ENCODE data around the gene SLCO3A1. TPM values are rescaled to one million over a fixed set of nuclear protein-coding genes. Genes with fewer than 3 reads are reported as not detected.

The SLCO3A1 gene
- polyA plus RNA-seq, 4 donors: 9.2 to 15.9 (median 12.1) TPM

DNA sequence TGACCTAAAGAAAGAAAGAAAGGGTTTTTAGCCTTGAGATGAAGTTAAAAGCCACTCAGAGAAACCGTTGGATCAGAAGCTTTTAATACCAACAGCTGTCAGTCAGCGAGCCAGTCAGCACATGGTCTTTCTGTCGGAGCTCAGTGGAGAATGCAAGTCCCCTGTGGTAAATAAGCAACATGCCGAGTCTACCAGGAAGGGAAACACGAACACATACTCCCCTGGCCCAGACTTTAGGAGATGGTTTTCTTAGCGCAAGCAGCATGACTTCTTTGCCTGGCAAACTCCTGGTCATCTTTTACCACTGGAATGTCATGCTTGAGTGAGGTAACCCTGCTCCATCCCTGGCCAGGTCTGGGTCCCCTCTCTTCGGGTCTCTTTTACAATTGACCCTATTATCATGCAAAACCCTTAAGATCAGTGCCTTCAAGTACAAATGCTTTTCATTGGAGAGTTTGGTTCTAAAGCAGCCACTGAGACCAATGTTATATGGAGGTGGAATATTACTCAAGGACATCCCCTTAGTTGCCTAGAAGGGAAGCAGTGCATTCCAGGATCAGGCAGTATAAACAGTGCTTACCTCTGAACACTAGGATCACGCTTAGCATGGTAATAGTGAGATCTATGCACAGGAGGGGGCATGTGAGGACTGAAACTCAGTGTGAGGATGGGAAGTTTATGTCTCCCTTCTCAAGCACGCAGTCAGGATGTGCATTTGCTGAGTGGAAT is 28.2 kb downstream of the SLCO3A1 start:
- no peak for DNase-seq (ENCODE audit: low read depth in 4 of 4, low spot score in 3 of 4)

DNA sequence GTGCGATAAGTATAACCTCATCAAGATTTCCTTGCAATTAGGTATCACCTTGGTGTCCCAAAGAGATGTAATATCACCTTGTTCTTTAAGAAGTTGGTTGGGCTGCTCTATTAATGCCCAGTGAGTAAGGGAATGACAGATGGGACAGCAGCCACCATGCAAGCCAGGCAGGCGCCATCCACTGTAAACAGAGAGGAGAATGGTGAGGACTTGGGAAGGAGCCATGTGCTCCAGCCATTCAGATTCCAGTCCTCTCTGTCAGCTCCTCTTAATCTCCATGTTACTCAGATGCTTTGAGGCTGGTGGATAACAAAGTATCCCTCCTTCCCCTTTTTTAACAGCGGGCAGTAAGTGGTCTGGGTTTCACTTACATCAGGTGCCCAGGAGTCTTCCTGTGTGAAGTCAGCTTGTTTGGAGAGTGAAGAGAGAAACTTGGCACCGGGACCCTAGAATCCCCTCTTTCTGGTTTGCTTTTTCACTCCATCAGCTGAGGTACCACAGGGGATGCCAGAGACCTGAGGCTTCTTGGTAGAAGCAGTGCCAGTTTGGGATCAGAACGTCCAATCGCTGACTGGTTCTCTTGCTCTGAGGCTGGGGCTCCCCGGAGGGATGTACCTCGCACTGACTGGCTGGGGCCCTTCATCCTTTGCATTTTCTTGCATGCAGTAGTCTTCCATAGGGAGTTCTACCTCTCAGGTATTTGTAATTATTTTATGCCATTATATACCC is 29.5 kb downstream of the SLCO3A1 start:
- DNase-seq (ENCODE audit: low read depth in 4 of 4, low spot score in 3 of 4): no peak

DNA sequence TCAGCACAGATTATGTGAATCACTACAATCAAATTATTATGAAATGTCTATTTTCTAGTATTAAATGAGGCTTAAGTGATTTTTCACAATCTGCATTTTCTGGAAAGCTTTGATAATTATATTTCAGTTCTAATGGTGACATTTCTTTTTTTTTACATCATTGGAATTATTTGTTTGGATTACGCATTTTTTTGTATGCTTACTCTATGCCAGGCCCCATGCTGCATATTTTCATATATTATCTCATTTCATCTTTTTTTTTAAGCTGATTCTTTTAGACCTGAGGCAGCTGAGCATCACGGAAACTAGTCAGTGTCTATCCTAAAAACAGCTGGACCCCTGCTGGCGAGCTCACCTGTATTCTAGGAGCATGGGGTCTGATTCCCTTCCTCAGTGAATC is 31.1 kb downstream of the SLCO3A1 start:
- no peak for DNase-seq (ENCODE audit: low read depth in 4 of 4, low spot score in 3 of 4)

DNA sequence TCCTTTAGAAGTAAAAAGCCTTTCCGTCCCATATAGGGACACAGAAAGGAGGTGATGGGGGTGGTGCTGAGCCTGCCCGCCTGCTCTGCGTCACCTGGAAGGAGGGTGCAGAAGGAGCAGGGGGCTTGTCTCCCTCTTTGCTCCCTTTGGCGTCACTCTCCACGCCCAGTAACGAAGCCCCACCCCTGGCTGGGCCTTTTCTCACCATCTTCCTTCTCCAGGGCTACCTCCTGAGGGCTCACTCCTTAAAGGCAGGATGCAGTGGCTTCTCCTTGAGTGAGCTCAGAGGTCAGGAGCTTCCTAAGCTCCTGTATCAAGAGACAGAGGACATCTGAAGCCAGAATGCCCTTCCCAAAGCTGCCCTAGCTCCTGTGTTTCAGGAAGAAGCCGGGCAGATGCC is 31.5 kb downstream of the SLCO3A1 start:
- DNase-seq (ENCODE audit: low read depth in 4 of 4, low spot score in 3 of 4): no peak

DNA sequence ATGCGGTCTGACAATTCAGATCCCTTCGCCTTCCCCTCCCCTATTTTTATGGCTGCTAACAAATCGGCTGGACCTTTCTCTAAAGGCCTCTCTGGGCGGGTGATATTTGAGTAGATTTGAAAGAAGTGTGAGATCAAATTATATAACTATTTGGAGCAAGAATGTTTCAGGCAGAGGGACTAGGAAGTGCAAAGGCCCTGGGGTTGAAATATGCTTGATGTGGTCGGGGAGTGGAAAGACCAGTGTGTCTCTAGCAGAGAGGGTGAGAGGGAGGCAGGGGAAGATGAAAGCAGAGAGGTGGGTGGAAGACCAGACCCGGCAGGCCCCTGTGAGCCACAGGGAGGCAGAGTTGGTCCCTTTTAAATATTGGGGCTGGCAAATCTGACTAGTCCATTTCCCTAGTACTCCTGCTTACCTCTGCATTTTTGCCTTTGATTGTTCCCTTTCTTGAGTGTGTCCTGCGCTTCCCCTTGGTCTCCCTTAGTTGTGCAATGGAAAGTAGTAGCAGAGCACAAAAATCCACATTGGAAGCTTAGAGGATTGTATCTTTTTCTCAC is 32.3 kb downstream of the SLCO3A1 start:
- no peak for DNase-seq (ENCODE audit: low read depth in 4 of 4, low spot score in 3 of 4)

DNA sequence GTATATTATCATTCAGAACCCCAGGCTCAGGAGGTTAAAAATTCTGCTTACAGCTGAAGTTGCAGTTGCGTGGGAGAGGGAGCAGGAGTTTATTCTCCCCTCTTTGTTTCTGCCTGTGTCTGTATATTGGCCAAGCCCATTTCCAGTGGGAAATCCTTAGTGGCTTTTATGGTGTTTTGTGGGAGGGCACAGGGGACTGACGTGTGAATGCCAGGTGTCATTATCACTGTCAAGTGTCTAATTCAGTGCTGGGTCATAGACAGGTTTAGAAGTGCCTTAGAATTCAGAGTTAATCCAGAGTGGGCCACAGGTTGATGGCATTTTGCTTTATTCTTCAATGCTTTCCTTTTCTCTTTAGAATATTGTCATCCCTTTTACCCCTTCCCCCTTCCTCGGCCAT is 33.4 kb downstream of the SLCO3A1 start:
- no peak for DNase-seq (ENCODE audit: low read depth in 4 of 4, low spot score in 3 of 4)

DNA sequence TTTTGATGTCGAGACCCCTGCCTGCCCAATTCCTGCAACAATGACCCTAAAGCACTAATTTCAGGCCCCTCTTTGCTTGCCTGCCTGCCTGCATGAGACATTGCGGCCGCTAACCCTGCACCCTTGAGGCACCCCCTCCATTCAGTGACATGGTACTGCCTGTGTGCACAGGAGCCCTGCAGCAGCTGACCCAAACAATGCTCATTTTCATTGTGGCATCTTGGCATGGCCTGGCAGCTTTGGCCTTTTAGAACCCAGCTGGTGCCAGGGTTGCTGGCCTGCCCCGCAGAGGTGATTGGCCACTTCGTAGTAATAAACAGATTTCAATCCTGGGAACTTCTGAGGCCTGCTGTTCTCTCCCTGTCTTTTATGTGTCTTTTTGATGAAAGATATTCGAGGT is 33.8 kb downstream of the SLCO3A1 start:
- no peak for DNase-seq (ENCODE audit: low read depth in 4 of 4, low spot score in 3 of 4)

DNA sequence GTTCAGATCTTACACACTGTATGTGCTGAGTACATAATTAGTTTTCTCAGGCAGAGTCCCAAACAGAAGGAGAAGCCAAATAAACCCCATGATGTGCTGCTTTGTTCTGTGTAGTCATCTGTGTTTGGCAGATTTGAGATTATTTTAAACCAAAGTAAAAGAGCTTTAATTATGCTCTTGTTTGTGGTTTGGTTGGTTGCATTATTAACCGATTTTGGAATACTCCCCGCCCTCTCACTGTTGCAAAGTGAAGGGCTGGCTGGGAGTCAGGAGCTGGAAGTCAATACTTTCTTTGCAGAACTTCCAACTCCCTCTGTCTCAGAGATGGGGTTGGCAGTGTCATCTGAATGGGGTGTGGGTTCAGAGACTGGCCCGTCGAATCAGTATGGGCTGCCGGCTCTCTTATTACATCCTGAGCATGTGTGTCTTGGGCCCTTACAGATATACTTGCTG is 34.4 kb downstream of the SLCO3A1 start:
- no peak for DNase-seq (ENCODE audit: low read depth in 4 of 4, low spot score in 3 of 4)

DNA sequence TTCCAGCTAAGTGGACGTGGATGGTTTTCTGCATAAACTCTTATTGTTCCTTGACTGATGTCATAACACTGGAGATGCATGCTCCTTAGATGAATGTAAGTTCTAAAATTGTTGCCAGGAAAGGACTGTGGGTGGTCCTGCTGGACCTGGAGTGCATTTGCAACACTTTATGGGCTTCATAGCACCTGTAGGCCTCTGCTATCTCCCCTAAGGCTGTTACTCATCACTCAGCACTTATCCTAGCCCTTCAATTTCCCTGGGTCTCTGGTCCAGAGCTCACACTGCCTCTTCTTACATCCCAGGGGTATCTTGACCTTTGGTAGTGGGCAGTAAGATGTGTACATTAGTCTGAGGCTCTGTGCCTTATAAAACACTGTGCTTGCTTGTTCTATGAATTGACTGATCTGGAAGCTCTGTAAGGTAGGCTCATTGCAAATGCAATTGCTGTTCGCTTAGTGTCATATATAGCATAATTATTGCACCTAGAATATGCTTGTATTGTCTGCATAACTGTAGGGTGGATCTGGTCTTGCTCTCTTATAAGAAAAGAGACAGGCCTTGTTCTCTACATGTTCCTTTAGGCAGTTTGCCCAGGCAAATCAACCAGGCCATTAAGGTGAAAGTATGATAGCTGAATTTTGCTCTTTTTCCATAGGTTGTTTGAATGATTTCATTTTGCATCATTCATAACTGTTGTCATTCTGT is 35.8 kb downstream of the SLCO3A1 start:
- no peak for DNase-seq (ENCODE audit: low read depth in 4 of 4, low spot score in 3 of 4)

DNA sequence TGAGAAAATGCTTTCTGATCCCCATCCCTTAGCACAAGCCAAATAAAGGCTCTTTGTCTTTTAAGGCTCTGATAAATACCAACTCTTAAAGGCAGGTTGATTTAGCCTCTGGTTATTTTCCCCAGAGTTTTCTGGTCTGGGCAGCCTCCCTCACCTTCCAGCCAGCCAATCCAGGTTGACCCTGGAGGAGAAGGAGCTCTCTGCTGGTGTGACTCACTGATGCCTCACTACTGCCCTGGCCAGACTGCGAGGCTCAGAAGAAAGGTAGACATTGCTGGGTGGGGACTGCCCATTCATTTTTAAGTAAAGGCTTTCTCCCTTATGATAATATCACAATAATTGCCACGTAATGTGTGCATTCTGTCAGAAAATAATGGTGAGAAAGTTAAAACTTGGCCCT is 37.1 kb downstream of the SLCO3A1 start:
- no peak for DNase-seq (ENCODE audit: low read depth in 4 of 4, low spot score in 3 of 4)

DNA sequence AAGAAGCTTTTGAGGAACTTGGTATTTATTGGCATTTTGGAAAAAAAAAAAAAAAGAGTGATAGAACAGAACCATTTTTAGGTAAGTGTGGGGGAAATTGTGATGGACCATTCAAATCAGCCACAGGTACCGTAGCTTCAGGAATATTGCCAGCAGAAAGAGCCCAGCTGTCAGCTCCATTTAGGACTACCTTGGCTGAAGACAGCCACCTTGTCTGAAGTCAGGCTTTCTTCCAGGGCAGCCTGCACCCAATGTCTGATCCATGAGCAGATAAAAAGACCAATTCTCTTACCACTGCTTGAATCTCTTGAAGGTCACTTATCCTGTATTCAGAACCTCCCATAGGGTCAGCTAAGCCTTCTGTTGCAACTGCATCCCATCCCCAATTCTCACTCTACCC is 37.6 kb downstream of the SLCO3A1 start:
- DNase-seq (ENCODE audit: low read depth in 4 of 4, low spot score in 3 of 4): no peak

DNA sequence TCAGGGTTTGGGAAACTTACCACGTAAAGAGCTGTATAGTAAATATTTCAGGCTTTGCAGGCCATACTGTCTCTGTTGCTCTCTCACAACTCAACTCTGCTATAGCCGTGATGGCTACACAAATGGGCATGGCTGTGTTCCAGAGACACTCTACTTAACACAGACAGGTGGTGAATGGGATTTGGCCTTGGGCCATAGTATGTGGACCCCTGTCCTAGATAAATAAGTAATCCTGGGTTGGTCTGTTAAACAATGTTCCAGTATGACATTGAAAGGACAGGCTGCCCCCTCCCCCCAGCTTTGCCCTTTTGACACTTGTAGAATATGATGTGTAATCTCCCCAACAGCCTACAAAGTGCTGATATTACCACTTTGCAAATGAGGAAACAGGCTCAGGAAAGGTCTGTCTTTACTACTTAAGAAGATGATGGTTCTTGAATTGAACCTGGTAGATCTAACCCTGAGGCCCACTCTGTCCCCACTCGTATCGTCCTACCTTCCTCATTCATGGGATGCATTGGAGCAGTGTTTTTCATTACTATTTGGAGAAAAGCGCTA is 38.4 kb downstream of the SLCO3A1 start:
- DNase-seq (ENCODE audit: low read depth in 4 of 4, low spot score in 3 of 4): no peak

DNA sequence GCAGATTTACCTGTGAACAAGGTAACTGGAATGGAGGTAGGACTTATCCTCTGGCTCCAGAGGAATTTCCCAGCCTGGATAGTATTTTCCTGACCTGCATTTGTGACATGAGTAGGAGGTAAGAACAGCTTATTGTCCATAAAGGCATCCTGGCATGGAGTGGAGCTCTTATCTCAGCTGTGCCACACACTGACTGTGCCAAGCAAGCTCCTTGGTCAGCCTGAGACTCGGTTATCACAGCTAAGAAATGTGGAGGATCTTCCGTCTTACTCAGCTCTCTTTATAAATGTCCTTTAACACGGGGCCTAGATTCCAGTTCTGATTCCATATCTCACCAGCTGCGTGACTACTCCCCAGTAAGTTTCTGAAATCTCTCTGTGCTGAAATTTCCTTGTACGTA is 38.9 kb downstream of the SLCO3A1 start:
- DNase-seq (ENCODE audit: low read depth in 4 of 4, low spot score in 3 of 4): no peak

DNA sequence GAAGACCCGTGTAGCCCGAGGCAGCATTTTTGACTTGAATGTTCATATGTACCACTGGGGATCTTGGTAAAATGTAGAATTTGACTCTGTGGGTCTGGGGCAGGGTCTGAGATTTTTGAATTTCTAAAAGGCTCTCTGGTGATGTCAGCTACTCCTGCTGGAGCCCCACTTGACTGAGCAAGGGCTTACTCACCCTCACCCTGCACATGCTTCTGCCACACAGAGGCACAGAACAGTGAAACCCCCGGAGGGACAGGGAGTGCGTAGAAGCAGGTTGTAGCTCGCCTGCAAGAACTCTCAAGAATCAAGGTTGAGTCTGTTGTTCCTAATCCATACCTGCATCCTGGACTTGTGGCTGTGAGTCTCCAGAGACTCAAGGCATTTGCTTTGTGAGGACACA is 41.1 kb downstream of the SLCO3A1 start:
- no peak for DNase-seq (ENCODE audit: low read depth in 4 of 4, low spot score in 3 of 4)

DNA sequence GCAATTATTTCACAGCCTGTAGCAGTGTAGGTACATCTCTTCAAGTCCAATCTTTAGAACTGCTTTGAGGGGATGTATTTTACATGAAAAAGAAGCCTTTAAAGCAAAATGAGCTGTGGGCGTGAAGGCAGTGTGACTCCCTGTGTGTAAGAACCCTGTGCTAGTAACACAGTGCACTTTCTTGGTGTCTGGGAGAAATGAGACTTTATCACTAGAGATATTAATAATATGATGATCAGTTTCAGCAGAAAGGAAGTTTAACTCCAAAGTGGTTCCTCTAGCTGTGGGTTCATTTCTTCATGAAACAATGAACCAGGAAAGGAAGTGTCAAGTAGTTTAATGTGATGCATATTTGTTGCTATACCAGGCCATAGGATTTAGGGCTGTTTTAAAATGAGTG is 41.5 kb downstream of the SLCO3A1 start:
- DNase-seq (ENCODE audit: low read depth in 4 of 4, low spot score in 3 of 4): no peak

DNA sequence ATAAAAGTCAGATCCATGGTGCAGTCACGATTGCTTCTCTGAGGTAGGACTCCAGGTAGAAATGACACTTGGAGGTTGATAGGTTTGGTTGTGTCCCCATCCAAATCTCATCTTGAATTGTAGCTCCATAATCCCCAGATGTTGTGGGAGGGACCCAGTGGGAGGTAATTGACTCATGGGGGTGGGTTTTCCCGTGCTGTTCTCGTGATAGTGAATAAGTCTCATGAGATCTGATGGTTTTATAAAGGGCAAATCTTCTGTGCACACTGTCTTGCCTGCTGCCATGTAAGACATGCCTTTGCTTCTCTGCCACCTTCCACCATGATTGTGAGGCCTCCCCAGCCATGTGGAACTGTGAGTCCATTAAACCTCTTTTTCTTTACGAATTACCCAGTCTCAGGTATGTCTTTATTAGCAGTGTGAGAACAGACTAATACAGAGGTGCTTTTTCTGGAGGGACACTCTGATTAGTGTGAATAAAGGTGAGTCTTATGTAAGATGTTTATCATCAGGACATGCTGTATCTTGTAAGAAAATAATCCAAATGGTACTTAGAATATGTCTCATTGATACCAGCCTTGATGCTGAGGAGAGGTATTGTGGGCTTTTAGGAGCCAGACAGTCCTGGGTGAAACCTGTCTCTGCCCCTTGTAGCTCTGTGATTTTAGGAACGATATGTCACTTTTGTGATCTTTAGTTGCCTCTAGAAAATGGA is 43.0 kb downstream of the SLCO3A1 start:
- DNase-seq (ENCODE audit: low read depth in 4 of 4, low spot score in 3 of 4): no peak

DNA sequence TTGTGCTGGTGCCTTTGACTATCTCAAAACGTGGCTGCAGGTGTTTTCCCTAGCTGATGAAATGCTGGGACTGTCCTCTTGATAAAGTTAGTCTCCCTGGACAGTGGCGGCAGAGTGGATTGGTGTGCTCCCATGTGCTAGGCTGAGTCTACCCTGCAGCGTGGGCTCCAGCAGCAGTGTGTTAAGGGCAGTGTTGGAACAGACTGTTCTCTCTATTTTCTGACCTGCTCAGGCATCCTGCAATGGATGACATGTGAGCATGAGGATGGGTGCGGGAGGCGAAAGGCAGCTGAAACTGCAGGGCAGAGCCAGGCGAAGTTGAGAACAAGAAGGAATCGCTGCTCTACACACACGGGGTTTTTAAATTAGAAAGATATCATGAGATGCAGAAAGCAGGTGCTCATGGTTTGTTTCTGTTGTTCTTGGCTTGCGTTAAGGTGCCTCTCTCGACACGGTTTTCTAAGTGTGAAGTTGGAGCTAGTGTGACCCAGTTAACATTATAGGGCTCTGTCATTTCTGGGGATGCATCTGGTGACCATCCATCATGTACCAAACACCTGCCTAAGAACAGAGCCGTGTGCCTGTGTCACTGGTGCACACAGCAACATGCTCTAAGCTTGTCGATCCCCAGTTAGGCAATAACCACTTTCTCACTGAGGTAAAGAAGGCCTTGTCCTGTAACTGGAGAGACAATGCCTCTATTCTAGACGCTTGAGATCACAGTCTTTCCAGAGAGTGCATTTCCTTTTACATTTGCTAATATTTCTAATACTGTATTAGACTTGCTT is 44.3 kb downstream of the SLCO3A1 start:
- no peak for DNase-seq (ENCODE audit: low read depth in 4 of 4, low spot score in 3 of 4)

DNA sequence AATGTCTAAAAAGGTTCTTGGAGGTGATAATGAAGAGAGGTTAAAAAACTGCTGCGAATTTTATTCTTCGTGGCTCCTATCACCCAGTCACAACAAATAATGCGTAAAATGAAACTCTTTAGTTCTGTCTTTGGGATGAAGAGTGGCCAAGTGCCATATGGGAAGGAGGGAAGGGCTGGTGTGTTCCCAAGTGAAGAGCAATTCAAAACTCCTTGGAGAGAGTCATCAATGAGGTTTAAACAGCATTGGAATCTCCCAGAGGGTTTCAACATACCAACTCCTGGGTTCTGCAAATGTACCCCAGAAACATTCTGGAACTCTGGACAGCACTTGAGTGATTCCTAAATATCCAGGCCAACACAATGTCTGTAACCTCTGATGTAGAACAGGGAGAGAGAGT is 45.3 kb downstream of the SLCO3A1 start:
- no peak for DNase-seq (ENCODE audit: low read depth in 4 of 4, low spot score in 3 of 4)

DNA sequence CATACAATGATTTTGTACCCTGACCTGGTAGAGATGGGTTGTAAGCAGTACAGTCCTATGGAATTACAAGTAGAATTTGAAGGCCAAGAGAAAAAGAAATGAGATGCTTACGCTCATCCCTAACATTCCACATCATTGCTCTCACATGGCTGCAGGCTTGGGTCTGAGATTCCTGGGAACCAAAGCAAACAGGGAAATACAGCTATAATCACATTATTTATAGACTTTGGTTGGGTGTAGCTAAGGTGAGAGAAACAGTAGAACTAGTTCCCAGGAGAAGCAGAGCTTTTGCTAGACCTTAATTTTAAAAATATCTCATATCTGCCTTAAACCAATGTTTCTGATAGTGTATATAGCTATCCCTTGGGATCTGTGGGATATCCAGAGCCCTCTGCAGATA is 51.4 kb downstream of the SLCO3A1 start:
- no peak for DNase-seq (ENCODE audit: low read depth in 4 of 4, low spot score in 3 of 4)

DNA sequence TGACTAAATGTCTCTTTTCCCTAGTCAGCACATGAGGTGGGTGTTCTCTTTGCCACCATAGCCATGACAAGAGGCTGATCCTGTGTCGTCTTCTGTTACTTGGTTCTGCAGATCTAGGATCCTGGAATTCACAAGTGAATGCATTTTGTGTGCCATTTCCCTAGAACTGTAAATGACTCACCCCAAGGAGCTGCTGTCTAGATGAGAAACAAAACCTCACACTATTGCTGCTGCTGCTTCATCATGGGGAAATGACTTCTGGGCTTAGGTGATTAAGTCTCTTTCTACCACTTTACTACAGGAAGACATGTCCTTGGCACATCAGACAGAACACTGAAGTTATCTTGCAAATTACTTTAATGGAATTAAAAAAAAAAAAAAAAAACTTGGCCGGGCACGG is 54.9 kb downstream of the SLCO3A1 start:
- no peak for DNase-seq (ENCODE audit: low read depth in 4 of 4, low spot score in 3 of 4)

Measured in right renal pelvis (tissue), 4 donors.